ENCODE results near the gene KLHL9.

DNA sequence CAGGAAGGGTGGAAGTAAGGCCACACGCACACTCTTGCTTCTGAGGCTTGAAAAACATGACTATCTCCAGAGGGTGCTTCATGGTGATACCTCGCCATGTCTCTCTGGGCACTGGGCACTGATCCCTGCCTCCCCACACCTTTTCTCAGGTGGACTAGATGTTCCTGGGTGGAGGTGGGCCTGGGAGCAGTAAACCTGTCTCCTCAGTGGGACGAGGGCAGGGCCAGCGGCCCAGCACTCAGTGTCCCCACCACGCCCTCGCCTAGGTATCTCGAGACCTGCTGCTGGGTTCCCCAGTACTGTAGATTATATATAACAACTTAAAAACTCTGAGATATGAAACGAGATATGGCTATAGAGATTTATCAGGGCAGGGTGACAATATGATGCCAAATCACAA, 27.1 kb upstream of the KLHL9 start:
- TF ChIP-seq ZFP3 (CRISPR knock-in tag; IDR thresholded peaks at IDR 0.05) (no peak), CSDC2 (CRISPR knock-in tag; IDR thresholded peaks at IDR 0.05) (no peak), OSR1 (CRISPR knock-in tag; IDR thresholded peaks at IDR 0.05) (no peak), TCF4 (CRISPR knock-in tag; IDR thresholded peaks at IDR 0.05; ENCODE audit: borderline replicate concordance) (no peak), ARNTL (CRISPR knock-in tag; IDR thresholded peaks at IDR 0.05; ENCODE audit: borderline replicate concordance, low read depth) (no peak), ZFP30 (CRISPR knock-in tag; IDR thresholded peaks at IDR 0.05) (no peak), TSHZ2 (CRISPR knock-in tag; IDR thresholded peaks at IDR 0.05) (no peak), TOX (CRISPR knock-in tag; IDR thresholded peaks at IDR 0.05; ENCODE audit: borderline replicate concordance) (no peak), BACH2 (CRISPR knock-in tag; IDR thresholded peaks at IDR 0.05; ENCODE audit: borderline replicate concordance) (no peak), CSRNP3 (CRISPR knock-in tag; IDR thresholded peaks at IDR 0.05) (no peak), GLIS3 (CRISPR knock-in tag; IDR thresholded peaks at IDR 0.05) (no peak)
- TF ChIP-seq, protein P1, sequence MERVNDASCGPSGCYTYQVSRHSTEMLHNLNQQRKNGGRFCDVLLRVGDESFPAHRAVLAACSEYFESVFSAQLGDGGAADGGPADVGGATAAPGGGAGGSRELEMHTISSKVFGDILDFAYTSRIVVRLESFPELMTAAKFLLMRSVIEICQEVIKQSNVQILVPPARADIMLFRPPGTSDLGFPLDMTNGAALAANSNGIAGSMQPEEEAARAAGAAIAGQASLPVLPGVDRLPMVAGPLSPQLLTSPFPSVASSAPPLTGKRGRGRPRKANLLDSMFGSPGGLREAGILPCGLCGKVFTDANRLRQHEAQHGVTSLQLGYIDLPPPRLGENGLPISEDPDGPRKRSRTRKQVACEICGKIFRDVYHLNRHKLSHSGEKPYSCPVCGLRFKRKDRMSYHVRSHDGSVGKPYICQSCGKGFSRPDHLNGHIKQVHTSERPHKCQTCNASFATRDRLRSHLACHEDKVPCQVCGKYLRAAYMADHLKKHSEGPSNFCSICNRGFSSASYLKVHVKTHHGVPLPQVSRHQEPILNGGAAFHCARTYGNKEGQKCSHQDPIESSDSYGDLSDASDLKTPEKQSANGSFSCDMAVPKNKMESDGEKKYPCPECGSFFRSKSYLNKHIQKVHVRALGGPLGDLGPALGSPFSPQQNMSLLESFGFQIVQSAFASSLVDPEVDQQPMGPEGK (CRISPR knock-in tag; IDR thresholded peaks at IDR 0.05; ENCODE audit: borderline replicate concordance), result no peak
- TF ChIP-seq, protein P2, sequence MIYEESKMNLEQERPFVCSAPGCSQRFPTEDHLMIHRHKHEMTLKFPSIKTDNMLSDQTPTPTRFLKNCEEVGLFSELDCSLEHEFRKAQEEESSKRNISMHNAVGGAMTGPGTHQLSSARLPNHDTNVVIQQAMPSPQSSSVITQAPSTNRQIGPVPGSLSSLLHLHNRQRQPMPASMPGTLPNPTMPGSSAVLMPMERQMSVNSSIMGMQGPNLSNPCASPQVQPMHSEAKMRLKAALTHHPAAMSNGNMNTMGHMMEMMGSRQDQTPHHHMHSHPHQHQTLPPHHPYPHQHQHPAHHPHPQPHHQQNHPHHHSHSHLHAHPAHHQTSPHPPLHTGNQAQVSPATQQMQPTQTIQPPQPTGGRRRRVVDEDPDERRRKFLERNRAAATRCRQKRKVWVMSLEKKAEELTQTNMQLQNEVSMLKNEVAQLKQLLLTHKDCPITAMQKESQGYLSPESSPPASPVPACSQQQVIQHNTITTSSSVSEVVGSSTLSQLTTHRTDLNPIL (CRISPR knock-in tag; IDR thresholded peaks at IDR 0.05; ENCODE audit: low read depth), result no peak
